Fibroblast of villous mesenchyme (primary cell): ENCODE results near the gene SNCG. TPM values are rescaled to one million over a fixed set of nuclear protein-coding genes. Genes with fewer than 3 reads are reported as not detected.

Source experiments
- DNase-seq: peaks from one replicate; pipeline ENCODE4 v3.0.0-alpha.2; 2010; ENCODE audit warnings: low read depth
- H3K4me3 ChIP-seq: 2 replicates; pipeline ENCODE4 v1.5.1; 2011; ENCODE audit warnings: low read depth, mild to moderate bottlenecking, low read length
- CTCF ChIP-seq: IDR thresholded peaks from 2 replicates; pipeline ENCODE4 v1.5.1; 2012; ENCODE audit warnings: low read depth, mild to moderate bottlenecking, low read length; ENCODE audit not compliant: insufficient read depth
- total RNA-seq: library from RNA; depleted of rRNA; stranded (reverse); fragments of >200 nt; gene quantifications from 2 replicates; pipeline ENCODE4 v1.2.3, GENCODE V29; 2012

The SNCG gene
- total RNA-seq, 1 donor: 3.5 TPM

- H3K4me3 ChIP-seq: no peak overlapping the region
- TF ChIP-seq CTCF: no peak
- DNase-seq: no peak
Measured at GRCh38 chr10:86965986-86966654, 7.7 kb downstream of the SNCG start.

GRCh38 chr10:86967481-86967941 is 9.1 kb downstream of the SNCG start:
- no peak for DNase-seq
- H3K4me3 ChIP-seq: no peak overlapping the region
- TF ChIP-seq CTCF: no peak

GRCh38 chr10:86968271-86968993 is 10.0 kb downstream of the SNCG start, which contains the start of gene ADIRF:
Gene ADIRF, plus strand, starts transcription at chr10:86968482. Its CDS starts 63 bp downstream, at chr10:86968545.
- H3K4me3 ChIP-seq: peak within 1 kb of the TSS; percentile 37
- DNase-seq: no peak
- no peak for TF ChIP-seq CTCF

- TF ChIP-seq CTCF: no peak
- no peak for DNase-seq
- H3K4me3 ChIP-seq: peak overlapping the region; percentile 37
Measured at GRCh38 chr10:86968994-86969355, 10.6 kb downstream of the SNCG start.

GRCh38 chr10:86969421-86970041 is 11.1 kb downstream of the SNCG start:
- DNase-seq: peak; percentile 61
- peak overlapping the region; percentile 70 for H3K4me3 ChIP-seq
- no peak for TF ChIP-seq CTCF

GRCh38 chr10:86970162-86970981 is 12.0 kb downstream of the SNCG start:
- DNase-seq: peak; percentile 61
- H3K4me3 ChIP-seq: peak overlapping the region; percentile 70
- TF ChIP-seq CTCF: no peak
